Measurements from ENCODE around the gene SPI1.

- TF ChIP-seq CTCF (IDR thresholded peaks at IDR 0.05): no peak
- TF ChIP-seq POLR2AphosphoS5 (IDR thresholded peaks at IDR 0.05; ENCODE audit: insufficient read depth in 1 of 2, low read depth in 1 of 2): no peak
Measured at GRCh38 chr11:47372422-47372821, 5.9 kb downstream of the SPI1 start.

Data from vagina (tissue), 2 donors.